T-helper 2 cell (primary cell): ENCODE results near the gene FAM83C.
"Not testable (repeated sequence)": the region's sequence is repeated elsewhere in the genome, so short reads cannot be mapped to it uniquely, and the experiment has no call there.

Source experiments
- DNase-seq, 5 experiments: peaks; one replicate each; pipeline versions ENCODE4 v3.0.0 to v3.0.0-alpha.2; 2012 to 2022

The FAM83C gene

GRCh38 chr20:35263532-35264341 lies 28.5 kb downstream of the FAM83C start:
- no peak for DNase-seq

- DNase-seq: not testable (repeated sequence)
Observed at GRCh38 chr20:35262731-35263531, 29.3 kb downstream of the FAM83C start.

GRCh38 chr20:35262321-35262720 lies 29.9 kb downstream of the FAM83C start:
- DNase-seq: not testable (repeated sequence)

GRCh38 chr20:35260426-35260825 lies 31.8 kb downstream of the FAM83C start:
- DNase-seq: no peak

- DNase-seq: no peak
Observed at GRCh38 chr20:35257175-35257909, 34.9 kb downstream of the FAM83C start.

GRCh38 chr20:35254448-35254999 lies 37.7 kb downstream of the FAM83C start:
- no peak for DNase-seq

- DNase-seq: peak in 1 of 5 experiments; percentile 21
Observed at GRCh38 chr20:35253010-35253409, 39.2 kb downstream of the FAM83C start.

- DNase-seq: not testable (repeated sequence)
Observed at GRCh38 chr20:35252598-35252997, 39.6 kb downstream of the FAM83C start.

GRCh38 chr20:35252037-35252461 lies 40.2 kb downstream of the FAM83C start:
- DNase-seq: peak in 2 of 5 experiments; percentile 87 to 93

- no peak for DNase-seq
Observed at GRCh38 chr20:35251613-35251940, 40.6 kb downstream of the FAM83C start.

GRCh38 chr20:35248641-35249475 lies 43.4 kb downstream of the FAM83C start:
- no peak for DNase-seq

- no peak for DNase-seq
Observed at GRCh38 chr20:35246723-35247122, 45.5 kb downstream of the FAM83C start.

GRCh38 chr20:35243986-35244385 lies 48.2 kb downstream of the FAM83C start:
- no peak for DNase-seq

GRCh38 chr20:35243317-35243716 lies 48.9 kb downstream of the FAM83C start:
- no peak for DNase-seq

- no peak for DNase-seq
Observed at GRCh38 chr20:35240811-35241293, 51.4 kb downstream of the FAM83C start.

- DNase-seq: no peak
Observed at GRCh38 chr20:35240083-35240810, 52.0 kb downstream of the FAM83C start.

- no peak for DNase-seq
Observed at GRCh38 chr20:35238735-35239134, 53.5 kb downstream of the FAM83C start.

GRCh38 chr20:35238170-35238569 lies 54.1 kb downstream of the FAM83C start:
- no peak for DNase-seq

- no peak for DNase-seq
Observed at GRCh38 chr20:35237486-35237885, 54.7 kb downstream of the FAM83C start.

- no peak for DNase-seq
Observed at GRCh38 chr20:35235881-35236280, 56.3 kb downstream of the FAM83C start.
